Activated CD4-positive, alpha-beta T cell treated with anti-CD3 and anti-CD28 coated beads for 36 hours (primary cell): ENCODE results near the gene PC. TPM values are rescaled to one million over a fixed set of nuclear protein-coding genes. Genes with fewer than 3 reads are reported as not detected.
A peak's percentile ranks its signal among the peaks of the same experiment; 100 is the strongest.

ENCODE experiments used
- ATAC-seq: fragments of 200-7000 bp; cut with Tn5 transposase; one replicate; pipeline ENCODE4 v1.10.0; 2021; ENCODE audit warnings: mild to moderate bottlenecking, moderate library complexity
- CTCF ChIA-PET: fragments of 350-600 bp; sonication (Branson Sonifier 250); formaldehyde crosslinking; loops from one replicate; lab custom pipeline; 2021; ENCODE audit warnings: antibody characterized with exemption; lab: Charles Lee
- POLR2A ChIA-PET: fragments of 350-600 bp; sonication (Branson Sonifier 250); formaldehyde crosslinking; loops from one replicate; lab custom pipeline; 2021; ENCODE audit warnings: antibody characterized with exemption, inconsistent platforms; lab: Charles Lee
- DNase-seq: peaks from one replicate; pipeline ENCODE4 v3.0.0-alpha.2; 2020
- H3K27ac Mint-ChIP-seq: one replicate; pipeline ENCODE4 v1.8.0; 2021; ENCODE audit warnings: mixed read lengths
- H3K27me3 Mint-ChIP-seq: one replicate; pipeline ENCODE4 v1.8.0; 2021; ENCODE audit warnings: mixed read lengths
- H3K36me3 Mint-ChIP-seq: one replicate; pipeline ENCODE4 v1.8.0; 2021; ENCODE audit warnings: low read depth, mixed read lengths
- H3K4me1 Mint-ChIP-seq: one replicate; pipeline ENCODE4 v1.8.0; 2021; ENCODE audit warnings: mixed read lengths
- H3K4me3 Mint-ChIP-seq: one replicate; pipeline ENCODE4 v1.8.0; 2021; ENCODE audit warnings: mild to moderate bottlenecking, moderate library complexity, mixed read lengths
- H3K9me3 Mint-ChIP-seq: one replicate; pipeline ENCODE4 v1.8.0; 2021; ENCODE audit warnings: low read depth, mixed read lengths
- intact Hi-C, 2 experiments: fragments of 100-400 bp; cut with DNase I in 1 of 2; cut with micrococcal nuclease in 1 of 2; formaldehyde crosslinking; loops; one replicate each; pipeline versions ENCODE4 v1.14.2 to v1.15.1; 2022 to 2024; cut with DNase I, micrococcal nuclease
- total RNA-seq, 2 experiments: library from RNA; stranded (reverse); gene quantifications; one replicate each; pipeline ENCODE4 v1.2.3, GENCODE V29; 2021

The PC gene
- total RNA-seq, 2 experiments from 2014 or later, result 9.2 to 9.3 TPM

GRCh38 chr11:66845143-66845875, 112.9 kb downstream of the PC start:
- ChIA-PET POLR2A (interaction anchor here (1.1 kb wide), 2 partner anchors 10 to 11 kb away, joined by 3 read pairs; no protein-coding TSS in a partner anchor), CTCF (interaction anchor here (0.7 to 3.3 kb wide), 3 partner anchors 10 to 543 kb away, joined by 3 to 11 read pairs (median 3); no protein-coding TSS in a partner anchor)
- Mint-ChIP-seq H3K36me3 (peaks cover 23% of the 10 kb centered on the region), H3K27me3 (no peaks in the 10 kb centered on the region), H3K4me3 (peak overlapping the region; percentile 92), H3K4me1 (peaks cover 37% of the 10 kb centered on the region), H3K27ac (peak overlapping the region; percentile 51), H3K9me3 (no peaks in the 10 kb centered on the region)
- ATAC-seq, result no peak
- intact Hi-C loops, result no loop called here
- no peak for DNase-seq

DNA sequence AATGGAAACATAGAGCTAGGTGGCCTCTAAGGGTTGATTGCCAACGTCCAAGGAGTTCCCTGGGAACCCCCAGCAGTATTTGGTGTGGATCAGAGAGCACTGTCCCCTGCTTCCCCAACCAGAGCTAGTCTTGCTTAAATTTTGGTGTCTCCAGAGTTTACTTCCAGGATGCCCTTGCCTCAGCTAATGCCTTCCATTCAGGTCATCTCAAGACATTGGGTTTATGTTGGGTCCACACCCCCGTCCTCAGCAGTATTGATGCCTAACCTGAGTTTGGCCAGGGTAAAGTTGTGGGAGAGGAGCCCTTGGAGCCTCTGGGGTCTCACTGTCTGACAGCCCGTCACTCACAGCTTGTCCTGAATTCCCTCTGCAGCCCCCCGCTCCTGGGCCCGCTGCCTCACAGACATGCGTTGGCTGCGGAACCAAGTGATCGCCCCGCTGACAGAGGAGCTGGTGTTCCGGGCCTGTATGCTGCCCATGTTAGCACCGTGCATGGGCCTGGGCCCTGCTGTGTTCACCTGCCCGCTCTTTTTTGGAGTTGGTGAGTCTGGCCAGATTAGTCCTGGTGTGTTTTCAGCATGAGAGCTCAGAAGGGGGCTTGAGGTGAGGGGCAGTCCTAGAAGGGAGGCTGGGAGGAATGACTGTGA, 113.6 kb downstream of the PC start:
- Mint-ChIP-seq H3K36me3 (peaks cover 27% of the 10 kb centered on the region), H3K9me3 (no peaks in the 10 kb centered on the region), H3K4me1 (peaks cover 43% of the 10 kb centered on the region), H3K27me3 (no peaks in the 10 kb centered on the region), H3K27ac (peak overlapping the region; percentile 92), H3K4me3 (peak overlapping the region; percentile 92)
- intact Hi-C loops, result loop anchor here (5.0 kb wide), 3 partner anchors 97 to 763 kb away; partner anchors contain the start of genes NDUFV1 (in 1 of the 2) and NPAS4 (in 1 of the 2)
- DNase-seq (no peak), ATAC-seq (no peak)
- POLR2A ChIA-PET, result interaction anchor here (1.1 to 2.0 kb wide), 3 partner anchors 8 to 11 kb away, joined by 3 to 9 read pairs (median 3); no protein-coding TSS in a partner anchor
- CTCF ChIA-PET, result interaction anchor here (0.6 to 3.3 kb wide), 4 partner anchors 11 to 36 kb away, joined by 3 to 11 read pairs (median 4); no protein-coding TSS in a partner anchor

- ChIA-PET CTCF (interaction anchor here (0.6 to 3.3 kb wide), 5 partner anchors 8 to 361 kb away, joined by 3 to 11 read pairs (median 4); no protein-coding TSS in a partner anchor), POLR2A (interaction anchor here (1.1 to 2.0 kb wide), 3 partner anchors 8 to 12 kb away, joined by 3 to 9 read pairs (median 8); no protein-coding TSS in a partner anchor)
- DNase-seq (no peak), ATAC-seq (no peak)
- Mint-ChIP-seq H3K36me3 (peaks cover 29% of the 10 kb centered on the region), H3K4me1 (peaks cover 49% of the 10 kb centered on the region), H3K9me3 (no peaks in the 10 kb centered on the region), H3K27ac (peak overlapping the region; percentile 92), H3K4me3 (peak overlapping the region; percentile 92), H3K27me3 (no peaks in the 10 kb centered on the region)
- intact Hi-C loops, result loop anchor here (1.0 to 5.0 kb wide), 19 partner anchors 12 to 1617 kb away; partner anchors contain the start of genes CCDC87 (in 2 of the 2), CCS (in 2 of the 2), ACTN3 (in 1 of the 2) and DPP3 (in 1 of the 2)
Measured at GRCh38 chr11:66843776-66844495, 114.2 kb downstream of the PC start.

DNA sequence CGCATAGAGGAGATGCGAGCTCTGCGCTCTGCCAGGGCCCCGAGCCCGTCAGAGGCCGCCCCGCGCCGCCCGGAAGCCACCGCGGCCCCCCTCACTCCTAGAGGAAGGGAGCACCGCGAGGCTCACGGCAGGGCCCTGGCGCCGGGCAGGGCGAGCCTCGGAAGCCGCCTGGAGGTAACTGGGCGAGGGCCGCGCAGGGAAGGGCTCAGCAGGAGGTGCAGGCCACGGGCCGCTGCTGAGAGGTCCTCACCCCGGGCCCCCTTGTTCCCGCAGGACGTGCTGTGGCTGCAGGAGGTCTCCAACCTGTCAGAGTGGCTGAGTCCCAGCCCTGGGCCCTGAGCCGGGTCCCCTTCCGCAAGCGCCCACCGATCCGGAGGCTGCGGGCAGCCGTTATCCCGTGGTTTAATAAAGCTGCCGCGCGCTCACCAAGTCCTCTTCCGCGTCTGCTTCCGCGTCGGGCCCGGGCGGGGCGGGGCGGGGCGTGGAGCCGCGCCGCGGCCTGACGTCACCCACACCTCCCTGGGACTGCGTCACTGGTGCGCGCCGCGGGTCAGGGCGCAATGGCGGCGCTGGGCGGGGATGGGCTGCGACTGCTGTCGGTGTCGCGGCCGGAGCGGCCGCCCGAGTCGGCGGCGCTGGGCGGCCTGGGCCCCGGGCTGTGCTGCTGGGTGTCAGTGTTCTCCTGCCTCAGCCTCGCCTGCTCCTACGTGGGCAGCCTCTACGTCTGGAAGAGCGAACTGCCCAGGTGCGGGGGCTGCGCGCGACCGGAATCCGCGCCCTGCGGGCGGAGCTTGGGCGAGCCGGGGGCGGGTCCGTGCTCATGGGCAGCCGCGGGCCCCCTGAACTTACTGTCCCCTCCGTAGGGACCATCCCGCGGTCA, 115.0 kb downstream of the PC start, which contains the start of gene RCE1:
TSS of gene RCE1 (plus strand) at position 546 of the 880 bp plus-strand sequence. CDS start at position 561, 15 bp downstream.
- Mint-ChIP-seq H3K4me1 (peaks cover 51% of the 10 kb centered on the region), H3K9me3 (no peaks in the 10 kb centered on the region), H3K27me3 (no peaks in the 10 kb centered on the region), H3K4me3 (peak within 1 kb of the TSS; percentile 92), H3K36me3 (peaks cover 30% of the 10 kb centered on the region), H3K27ac (peak within 1 kb of the TSS; percentile 92)
- ATAC-seq (peak; percentile 85), DNase-seq (peak; percentile 95)
- ChIA-PET CTCF (interaction anchor here (0.6 to 3.3 kb wide), 8 partner anchors 9 to 362 kb away, joined by 3 to 11 read pairs (median 4); no protein-coding TSS in a partner anchor), POLR2A (interaction anchor here (0.6 to 2.0 kb wide), 6 partner anchors 9 to 557 kb away, joined by 3 to 10 read pairs (median 6); partner anchors contain the start of gene DPP3)
- intact Hi-C loops, result loop anchor here (1.0 to 5.0 kb wide), 19 partner anchors 13 to 1618 kb away; partner anchors contain the start of genes CCDC87 (in 2 of the 2), CCS (in 2 of the 2), ACTN3 (in 1 of the 2) and DPP3 (in 1 of the 2)

DNA sequence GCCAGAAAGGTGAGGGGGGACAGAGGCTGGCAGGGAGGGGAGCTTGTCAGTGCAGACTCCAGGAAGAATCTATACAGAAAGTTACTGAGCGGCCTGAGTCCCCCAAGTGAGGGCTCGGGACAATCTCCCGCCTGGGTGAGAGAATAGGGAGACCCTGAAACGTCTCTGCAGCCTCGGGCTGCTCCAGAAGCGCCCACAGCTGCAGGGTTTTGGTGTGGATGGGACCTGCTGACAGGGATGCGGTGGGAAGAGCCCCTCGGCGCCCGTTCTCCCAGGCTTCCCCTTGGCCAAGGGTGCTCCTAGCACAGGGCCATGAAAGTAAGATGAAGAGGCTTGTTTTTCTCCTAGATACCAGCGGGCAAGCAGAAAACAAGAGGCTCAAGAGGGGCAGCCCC, 115.7 kb downstream of the PC start:
- Mint-ChIP-seq H3K27me3 (no peaks in the 10 kb centered on the region), H3K27ac (peak overlapping the region; percentile 90), H3K9me3 (no peaks in the 10 kb centered on the region), H3K4me1 (peaks cover 51% of the 10 kb centered on the region), H3K4me3 (peak overlapping the region; percentile 92), H3K36me3 (peaks cover 32% of the 10 kb centered on the region)
- intact Hi-C loops, result loop anchor here (2.0 to 5.0 kb wide), 5 partner anchors 95 to 1618 kb away; partner anchors contain the start of genes CCDC87 (in 1 of the 2), CCS (in 1 of the 2), NDUFV1 (in 1 of the 2) and NPAS4 (in 1 of the 2)
- CTCF ChIA-PET, result interaction anchor here (0.6 to 3.3 kb wide), 8 partner anchors 9 to 479 kb away, joined by 3 to 11 read pairs (median 3); no protein-coding TSS in a partner anchor
- ATAC-seq (no peak), DNase-seq (no peak)
- POLR2A ChIA-PET, result interaction anchor here (0.6 to 2.0 kb wide), 5 partner anchors 10 to 556 kb away, joined by 3 to 10 read pairs (median 3); partner anchors contain the start of gene DPP3

GRCh38 chr11:66841861-66842260, 116.3 kb downstream of the PC start:
- H3K4me3 Mint-ChIP-seq, result peak overlapping the region; percentile 92
- intact Hi-C loops, result loop anchor here (2.0 to 5.0 kb wide), 5 partner anchors 95 to 1619 kb away; partner anchors contain the start of genes CCDC87 (in 1 of the 2), CCS (in 1 of the 2), NDUFV1 (in 1 of the 2) and NPAS4 (in 1 of the 2)
- H3K27ac Mint-ChIP-seq, result peak overlapping the region; percentile 90
- no peaks in the 10 kb centered on the region for H3K27me3 Mint-ChIP-seq
- ATAC-seq (no peak), DNase-seq (no peak)
- ChIA-PET POLR2A (no interaction called here), CTCF (interaction anchor here (0.6 to 3.3 kb wide), 10 partner anchors 9 to 478 kb away, joined by 3 to 11 read pairs (median 3); partner anchors contain the start of gene RBM4B)
- H3K36me3 Mint-ChIP-seq, result peaks cover 32% of the 10 kb centered on the region
- H3K9me3 Mint-ChIP-seq, result no peaks in the 10 kb centered on the region
- peaks cover 51% of the 10 kb centered on the region for H3K4me1 Mint-ChIP-seq

DNA sequence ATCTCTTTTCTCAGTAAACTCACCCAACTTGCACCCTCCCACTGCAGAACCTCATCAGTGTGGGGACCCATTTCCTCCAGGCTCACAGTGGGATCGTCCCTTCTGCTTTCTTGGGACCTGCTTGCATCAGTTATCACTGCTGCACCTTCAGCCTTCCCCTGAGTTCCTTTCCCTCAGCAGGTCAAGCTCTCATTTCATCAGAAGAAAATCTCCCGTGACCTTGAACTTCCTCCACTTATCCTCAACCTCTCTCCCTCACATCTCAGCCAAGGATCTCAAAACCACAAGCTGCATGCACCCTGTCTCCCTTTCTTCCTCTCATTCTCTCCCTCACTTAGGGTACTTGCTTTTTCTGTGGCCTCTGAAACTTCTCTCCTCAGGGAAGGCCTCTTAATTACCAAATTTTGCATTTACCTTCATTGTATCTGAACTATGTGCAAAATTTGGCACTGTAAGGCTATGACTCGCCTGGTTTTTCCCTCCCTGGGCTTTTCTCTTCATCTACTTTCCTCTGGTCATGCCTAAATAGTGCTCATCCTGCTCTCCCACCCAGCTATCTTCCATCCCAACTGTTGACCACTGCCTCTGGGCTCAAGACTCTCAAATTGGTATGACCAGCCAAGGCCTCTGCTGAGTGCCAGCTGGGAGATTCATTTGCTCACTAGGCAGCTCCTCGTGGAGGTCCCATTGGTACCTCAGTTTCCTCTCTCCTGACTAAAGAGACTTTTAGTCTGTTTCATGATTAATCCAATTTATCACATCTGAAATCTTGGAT, 117.7 kb downstream of the PC start:
- H3K4me1 Mint-ChIP-seq, result peaks cover 51% of the 10 kb centered on the region
- CTCF ChIA-PET, result interaction anchor here (0.8 to 1.8 kb wide), 3 partner anchors 11 to 272 kb away, joined by 3 to 9 read pairs (median 4); partner anchors contain the start of genes CTSF and RBM4B
- intact Hi-C loops, result loop anchor here (5.0 kb wide), 3 partner anchors 93 to 767 kb away; partner anchors contain the start of genes NDUFV1 (in 1 of the 2) and NPAS4 (in 1 of the 2)
- peaks cover 32% of the 10 kb centered on the region for H3K36me3 Mint-ChIP-seq
- POLR2A ChIA-PET, result interaction anchor here (0.6 kb wide), 2 partner anchors 18 to 224 kb away, joined by 3 read pairs; no protein-coding TSS in a partner anchor
- H3K4me3 Mint-ChIP-seq, result peak overlapping the region; percentile 6
- DNase-seq (no peak), ATAC-seq (no peak)
- H3K9me3 Mint-ChIP-seq, result no peaks in the 10 kb centered on the region
- peak overlapping the region; percentile 73 for H3K27ac Mint-ChIP-seq
- H3K27me3 Mint-ChIP-seq, result no peaks in the 10 kb centered on the region

DNA sequence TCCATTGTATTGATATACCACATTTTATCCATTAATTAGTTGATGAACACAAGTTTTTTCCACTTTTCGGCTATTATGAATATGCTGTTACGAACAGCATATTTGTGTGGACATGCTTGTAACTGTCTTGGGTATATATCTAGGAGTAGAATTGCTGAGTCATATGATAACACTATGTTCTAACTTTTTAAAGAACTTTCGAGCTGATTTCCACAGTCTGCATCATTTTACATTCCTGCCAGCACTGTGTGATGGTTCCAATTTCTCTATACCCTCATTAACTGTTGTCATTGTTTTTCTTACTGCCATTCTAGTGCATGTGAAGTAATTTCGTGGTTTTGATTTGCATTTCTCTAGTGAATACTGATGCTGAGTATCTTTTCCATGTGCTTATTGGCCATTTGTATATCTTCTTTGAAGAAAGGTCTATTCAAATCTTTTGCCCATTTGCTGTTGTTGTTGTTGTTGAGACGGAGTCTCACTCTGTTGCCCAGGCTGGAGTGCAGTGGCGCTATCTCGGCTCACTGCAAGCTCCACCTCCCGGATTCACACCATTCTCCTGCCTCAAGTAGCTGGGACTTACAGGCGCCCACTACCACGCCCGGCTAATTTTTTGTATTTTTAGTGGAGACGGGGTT, 122.3 kb downstream of the PC start:
- H3K4me3 Mint-ChIP-seq, result no peak overlapping the region
- ATAC-seq (no peak), DNase-seq (no peak)
- POLR2A ChIA-PET, result no interaction called here
- no peaks in the 10 kb centered on the region for H3K27me3 Mint-ChIP-seq
- peaks cover 14% of the 10 kb centered on the region for H3K36me3 Mint-ChIP-seq
- intact Hi-C loops, result loop anchor here (2.0 to 10.0 kb wide), 2 partner anchors 257 to 261 kb away; no protein-coding TSS in a partner anchor
- CTCF ChIA-PET, result interaction anchor here (0.5 kb wide), 1 partner anchor 23 kb away, joined by 4 read pairs; no protein-coding TSS in a partner anchor
- H3K4me1 Mint-ChIP-seq, result peaks cover 20% of the 10 kb centered on the region
- no peaks in the 10 kb centered on the region for H3K9me3 Mint-ChIP-seq
- H3K27ac Mint-ChIP-seq, result peak overlapping the region; percentile 6
